Neural progenitor cell (in vitro differentiated cells): Measurements from ENCODE around the gene PTPRK.

Experiments used
- CTCF ChIP-seq: fragments of 200-600 bp; sonication (generic); IDR thresholded peaks from 2 replicates; pipeline ENCODE4 v1.5.1; 2017; ENCODE audit warnings: antibody characterized with exemption, mild to moderate bottlenecking
- EZH2 ChIP-seq: fragments of 200-600 bp; sonication (generic); IDR thresholded peaks from 2 replicates; pipeline ENCODE4 v1.6.1; 2017; ENCODE audit warnings: antibody characterized with exemption, mild to moderate bottlenecking, moderate library complexity

- TF ChIP-seq CTCF (no peak), EZH2 (no peak)
Measured at GRCh38 chr6:128389820-128390534, 130.4 kb downstream of the PTPRK start.
